ENCODE data around the gene ALCAM. TPM values are rescaled to one million over a fixed set of nuclear protein-coding genes. Genes with fewer than 3 reads are reported as not detected.

Gene ALCAM
- total and polyA plus RNA-seq, 2 donors (not counting 3 experiments of a cell fraction or from before 2014, with no cell fraction given), result 46.3 to 118 TPM

- Histone ChIP-seq H2AFZ (ENCODE audit: low read depth, low read length) (no peak overlapping the region), H3K4me1 (ENCODE audit: control insufficient read depth, extremely low read depth, insufficient read depth, low read length) (no peaks in the 10 kb centered on the region), H4K20me1 (replicated peaks; ENCODE audit: control insufficient read depth, extremely low read depth, insufficient read depth, low read length) (no peaks in the 10 kb centered on the region), H3K9me3 (replicated peaks; ENCODE audit: control insufficient read depth, insufficient read depth, low read length) (no peaks in the 10 kb centered on the region), H3K9me1 (replicated peaks; ENCODE audit: control insufficient read depth, extremely low read depth, insufficient read depth, low read length) (no peaks in the 10 kb centered on the region), H3K36me3 (ENCODE audit: control insufficient read depth in 2 of 2, extremely low read depth in 1 of 2, insufficient read depth in 2 of 2, low read length in 2 of 2) (no peaks in the 10 kb centered on the region), H3K4me3 (replicated peaks in 1 of 3; ENCODE audit: insufficient read depth in 1 of 3, low read depth in 1 of 3, low read length in 3 of 3) (no peak overlapping the region), H3K4me2 (ENCODE audit: insufficient read depth, low read length) (no peak overlapping the region), H3K27me3 (ENCODE audit: control insufficient read depth in 2 of 2, insufficient read depth in 2 of 2, low read length in 2 of 2) (no peaks in the 10 kb centered on the region), H3K79me2 (ENCODE audit: control insufficient read depth, insufficient read depth, low read length) (peaks cover 7% of the 10 kb centered on the region), H3K27ac (ENCODE audit: insufficient read depth, low read depth, low read length) (no peak overlapping the region), H3K9ac (replicated peaks; ENCODE audit: extremely low read depth, insufficient read depth, low read length) (no peak overlapping the region)
- CTCF ChIA-PET, result no interaction called here
- POLR2A ChIA-PET, result no interaction called here
- FAIRE-seq, result no peak
- TF ChIP-seq POLR2AphosphoS5 (IDR thresholded peaks at IDR 0.05; ENCODE audit: insufficient read depth, low read depth, low read length) (no peak), FOS (IDR thresholded peaks at IDR 0.05; ENCODE audit: borderline replicate concordance, insufficient read depth, low read length) (no peak), EZH2 (IDR thresholded peaks at IDR 0.05; ENCODE audit: borderline replicate concordance, low read depth, low read length, severe bottlenecking) (no peak), JUN (IDR thresholded peaks at IDR 0.05; ENCODE audit: borderline replicate concordance, insufficient read depth, insufficient read length, low read depth) (no peak), MYC (IDR thresholded peaks at IDR 0.05; ENCODE audit: low read depth, low read length) (no peak), GATA2 (IDR thresholded peaks at IDR 0.05; ENCODE audit: insufficient read depth, insufficient read length, low read depth, low read length) (no peak), POLR2A (IDR thresholded peaks at IDR 0.05; ENCODE audit: low read depth, low read length) (no peak), MAX (IDR thresholded peaks at IDR 0.05; ENCODE audit: insufficient read depth, insufficient read length) (no peak)
- TF ChIP-seq, protein P1, sequence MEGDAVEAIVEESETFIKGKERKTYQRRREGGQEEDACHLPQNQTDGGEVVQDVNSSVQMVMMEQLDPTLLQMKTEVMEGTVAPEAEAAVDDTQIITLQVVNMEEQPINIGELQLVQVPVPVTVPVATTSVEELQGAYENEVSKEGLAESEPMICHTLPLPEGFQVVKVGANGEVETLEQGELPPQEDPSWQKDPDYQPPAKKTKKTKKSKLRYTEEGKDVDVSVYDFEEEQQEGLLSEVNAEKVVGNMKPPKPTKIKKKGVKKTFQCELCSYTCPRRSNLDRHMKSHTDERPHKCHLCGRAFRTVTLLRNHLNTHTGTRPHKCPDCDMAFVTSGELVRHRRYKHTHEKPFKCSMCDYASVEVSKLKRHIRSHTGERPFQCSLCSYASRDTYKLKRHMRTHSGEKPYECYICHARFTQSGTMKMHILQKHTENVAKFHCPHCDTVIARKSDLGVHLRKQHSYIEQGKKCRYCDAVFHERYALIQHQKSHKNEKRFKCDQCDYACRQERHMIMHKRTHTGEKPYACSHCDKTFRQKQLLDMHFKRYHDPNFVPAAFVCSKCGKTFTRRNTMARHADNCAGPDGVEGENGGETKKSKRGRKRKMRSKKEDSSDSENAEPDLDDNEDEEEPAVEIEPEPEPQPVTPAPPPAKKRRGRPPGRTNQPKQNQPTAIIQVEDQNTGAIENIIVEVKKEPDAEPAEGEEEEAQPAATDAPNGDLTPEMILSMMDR (IDR thresholded peaks at IDR 0.05; ENCODE audit: extremely low read depth in 1 of 2, insufficient read depth in 1 of 2, low read depth in 1 of 2, low read length in 2 of 2), result no peak
- DNase-seq (ENCODE audit: low read depth, low spot score), result no peak
- dilution Hi-C loops (cut with MboI; ENCODE audit: extremely low pct_ligation_motif_present, low sequenced_read_pairs), result no loop called here
- intact Hi-C loops (cut with micrococcal nuclease), result no loop called here
- no TSS peak for BruUV-seq (replicated peaks)
Observed at GRCh38 chr3:105480768-105481167, 114.1 kb downstream of the ALCAM start.
